RKO (cell line): ENCODE data around the gene SLITRK2.
A peak's percentile ranks its signal among the peaks of the same experiment; 100 is the strongest.

ENCODE experiments used
- DNase-seq: peaks from one replicate; pipeline ENCODE4 v3.0.0-alpha.2; 2016; ENCODE audit warnings: low spot score

Gene SLITRK2

GRCh38 chrX:145817331-145818185 lies at the start of gene SLITRK2:
Gene SLITRK2, plus strand, starts transcription at chrX:145817829. Its CDS starts 4,597 bp downstream, at chrX:145822426.
- DNase-seq = no peak

GRCh38 chrX:145773006-145773405 lies 44.6 kb upstream of the SLITRK2 start:
- no peak for DNase-seq

DNA sequence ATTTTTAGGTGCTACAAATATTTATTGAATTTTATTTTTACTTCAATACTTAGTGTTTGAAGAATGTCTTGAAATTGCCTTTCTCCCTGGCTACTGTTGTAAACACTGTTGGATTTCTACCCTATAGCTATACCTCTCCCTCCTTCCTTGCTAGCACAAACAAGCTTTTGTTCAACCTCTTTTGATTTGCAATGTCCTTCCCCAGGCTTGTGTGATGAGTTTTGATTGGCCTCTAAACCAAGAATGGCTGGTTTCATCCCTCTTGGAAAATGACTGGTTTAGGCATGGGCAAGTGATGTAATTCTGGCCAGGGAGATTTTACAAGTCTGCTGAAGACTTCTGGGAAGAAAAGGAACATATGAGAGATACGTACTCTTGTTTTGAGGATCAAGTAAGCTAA lies 25.3 kb upstream of the SLITRK2 start:
- DNase-seq = no peak

DNA sequence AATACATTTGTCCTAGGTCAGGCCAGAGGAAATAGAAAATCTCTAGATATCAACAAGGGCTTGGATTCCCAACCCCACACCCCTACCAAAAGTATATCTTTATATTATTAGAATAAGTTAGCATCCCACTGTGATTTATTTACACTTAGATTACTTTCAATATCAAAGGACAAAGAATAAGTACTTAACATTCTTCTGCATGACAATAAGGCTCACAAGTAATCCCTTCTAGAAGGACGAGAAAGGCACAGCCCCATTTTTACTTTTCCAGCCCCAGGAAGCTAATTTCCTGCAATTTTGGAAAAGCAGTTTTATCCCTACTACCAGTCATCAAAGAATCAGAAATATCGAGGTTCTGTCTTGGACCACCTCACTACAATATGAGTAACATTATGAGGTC lies 14.1 kb upstream of the SLITRK2 start:
- no peak for DNase-seq

DNA sequence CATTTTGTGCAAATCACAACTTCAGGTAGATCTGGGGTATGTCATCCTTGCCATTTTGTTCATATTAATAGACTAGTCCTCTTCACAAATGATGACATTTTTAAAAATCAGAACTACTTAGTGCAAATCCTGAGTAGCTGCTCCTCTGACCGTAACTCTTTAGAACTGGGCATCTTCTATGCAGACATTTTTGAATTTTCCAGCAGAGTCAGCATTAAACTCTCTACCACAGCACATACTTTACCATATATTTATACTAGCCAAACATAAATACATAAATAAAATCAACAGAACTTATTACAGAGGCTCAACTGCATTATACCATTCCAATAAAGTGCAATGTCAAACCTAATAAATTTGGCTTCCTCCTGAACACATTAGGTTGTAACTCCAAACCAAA lies 4.5 kb upstream of the SLITRK2 start:
- DNase-seq = no peak

DNA sequence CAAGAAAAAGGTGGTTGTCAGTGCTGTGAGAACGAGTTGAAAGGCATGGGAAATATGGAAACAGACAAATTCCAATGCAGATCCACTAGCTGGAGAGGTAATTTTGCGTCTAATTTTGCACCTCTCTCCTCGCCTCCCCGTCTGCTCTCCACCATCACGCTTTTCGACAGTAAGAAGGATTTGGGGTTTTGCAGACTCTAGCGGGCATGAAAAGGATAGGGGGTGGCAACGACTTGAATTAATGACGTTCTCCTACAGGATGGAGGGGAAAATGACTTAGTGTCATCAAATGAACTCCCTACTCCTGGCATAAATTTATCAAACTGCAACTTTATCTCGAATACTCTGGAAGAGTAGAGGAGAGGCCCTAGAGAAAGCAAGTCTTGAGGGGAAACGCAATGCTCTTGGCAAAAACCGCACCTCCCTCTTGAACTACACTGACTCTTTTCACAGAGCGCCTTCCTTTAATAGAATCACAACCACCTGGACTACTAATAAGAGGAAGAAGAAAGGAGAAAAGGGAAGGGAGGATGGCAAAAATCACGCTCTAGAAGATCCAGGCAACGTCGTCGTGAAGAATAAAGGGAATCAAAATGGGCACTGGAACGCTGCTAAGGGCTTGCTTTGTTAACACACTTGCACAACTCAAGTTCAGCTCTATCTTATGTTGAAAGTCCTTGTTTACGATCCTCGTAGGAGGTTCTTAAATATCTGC lies 871 bp upstream of the SLITRK2 start:
- no peak for DNase-seq

GRCh38 chrX:145818186-145819113 lies 821 bp downstream of the SLITRK2 start:
- no peak for DNase-seq

DNA sequence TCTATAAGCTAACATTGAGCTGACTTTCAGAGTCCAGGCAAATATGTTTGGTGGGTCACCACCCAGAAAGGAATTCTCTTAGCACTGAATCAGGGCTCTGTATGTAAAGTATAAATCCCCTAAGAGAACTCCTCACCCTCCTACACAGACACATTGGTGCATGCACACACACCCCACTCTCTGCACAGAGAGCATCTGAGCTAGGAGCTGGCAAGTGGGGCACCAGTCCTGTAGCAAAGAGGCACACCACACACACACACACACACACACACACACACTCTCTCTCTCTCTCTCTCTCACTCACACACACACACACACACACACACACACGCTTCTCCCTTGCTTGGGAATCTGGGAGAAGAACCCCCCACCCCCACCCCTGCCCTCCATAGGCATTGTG lies 3.2 kb downstream of the SLITRK2 start:
- DNase-seq = no peak

- no peak for DNase-seq
These were observed 3.8 kb downstream of the SLITRK2 start for GRCh38 chrX:145821291-145821897.

DNA sequence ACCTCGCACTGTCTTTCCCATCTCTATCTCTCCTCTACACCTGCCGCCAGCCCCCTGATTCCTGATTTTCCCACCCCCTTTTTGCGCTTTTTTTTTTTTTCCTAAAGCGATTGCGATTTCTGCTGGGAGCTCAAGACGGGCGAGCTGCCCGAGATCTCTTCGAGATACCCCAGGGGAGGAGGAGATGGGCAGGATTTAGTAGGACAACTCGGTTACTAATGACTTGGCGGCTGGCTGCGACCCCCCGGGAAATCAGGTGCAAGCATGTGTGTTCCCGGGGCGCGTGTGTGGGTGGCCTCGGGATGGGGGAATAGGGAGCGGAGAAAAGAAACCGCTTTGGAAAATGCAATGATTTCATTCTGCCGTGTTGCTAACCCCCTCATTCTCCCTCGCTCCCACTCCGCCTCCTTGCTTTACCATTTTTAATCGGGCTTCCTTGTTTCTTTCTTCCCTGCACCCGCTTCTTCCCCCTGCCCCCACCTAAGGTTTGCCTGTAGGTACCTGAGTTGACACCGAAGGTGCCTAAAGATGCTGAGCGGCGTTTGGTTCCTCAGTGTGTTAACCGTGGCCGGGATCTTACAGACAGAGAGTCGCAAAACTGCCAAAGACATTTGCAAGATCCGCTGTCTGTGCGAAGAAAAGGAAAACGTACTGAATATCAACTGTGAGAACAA lies 4.4 kb downstream of the SLITRK2 start:
- no peak for DNase-seq

- DNase-seq = no peak
These were observed 5.5 kb downstream of the SLITRK2 start for GRCh38 chrX:145823132-145823531.

GRCh38 chrX:145825896-145826295 lies 8.3 kb downstream of the SLITRK2 start:
- DNase-seq = peak; percentile 34

DNA sequence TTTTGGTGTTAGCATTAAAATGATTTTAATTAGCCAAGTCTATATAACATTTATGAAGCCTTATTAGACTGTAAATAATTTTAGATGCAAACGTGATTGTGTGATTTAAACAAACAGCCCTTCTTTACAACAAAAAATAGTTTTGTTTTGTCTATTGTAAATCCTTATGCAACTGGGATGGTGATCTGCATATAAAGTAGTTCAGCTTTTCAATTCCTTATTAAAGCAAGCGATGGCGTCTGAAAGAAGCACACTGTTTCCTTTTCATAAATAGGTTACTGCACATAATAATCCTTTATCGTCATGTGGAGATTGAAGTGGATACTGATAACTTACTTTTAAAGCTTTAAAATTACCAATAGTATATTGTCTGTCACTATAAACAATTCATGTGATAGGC lies 8.8 kb downstream of the SLITRK2 start:
- DNase-seq = no peak

GRCh38 chrX:145832796-145833195 lies 15.2 kb downstream of the SLITRK2 start:
- DNase-seq = no peak

DNA sequence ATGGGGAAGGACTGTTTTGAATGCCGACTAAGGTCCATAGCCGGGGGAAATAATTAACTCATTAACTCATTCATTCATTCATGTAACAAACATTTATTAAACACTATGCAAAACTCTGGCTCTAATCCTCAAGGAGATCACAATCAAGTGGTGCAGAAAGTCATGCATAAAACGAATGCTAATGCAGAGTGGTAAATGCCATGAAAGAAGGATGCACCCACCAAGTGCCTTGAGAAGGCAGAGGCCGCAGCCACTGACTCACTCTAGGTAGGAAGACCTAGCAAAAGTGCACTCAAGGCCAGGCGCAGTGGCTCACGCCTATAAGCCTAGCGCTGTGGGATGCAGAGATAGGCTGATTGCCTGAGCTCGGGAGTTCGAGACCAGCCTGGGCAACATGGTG lies 22.9 kb downstream of the SLITRK2 start:
- no peak for DNase-seq

- no peak for DNase-seq
These were observed 25.7 kb downstream of the SLITRK2 start for GRCh38 chrX:145843146-145843904.

GRCh38 chrX:145844886-145845285 lies 27.3 kb downstream of the SLITRK2 start:
- no peak for DNase-seq

DNA sequence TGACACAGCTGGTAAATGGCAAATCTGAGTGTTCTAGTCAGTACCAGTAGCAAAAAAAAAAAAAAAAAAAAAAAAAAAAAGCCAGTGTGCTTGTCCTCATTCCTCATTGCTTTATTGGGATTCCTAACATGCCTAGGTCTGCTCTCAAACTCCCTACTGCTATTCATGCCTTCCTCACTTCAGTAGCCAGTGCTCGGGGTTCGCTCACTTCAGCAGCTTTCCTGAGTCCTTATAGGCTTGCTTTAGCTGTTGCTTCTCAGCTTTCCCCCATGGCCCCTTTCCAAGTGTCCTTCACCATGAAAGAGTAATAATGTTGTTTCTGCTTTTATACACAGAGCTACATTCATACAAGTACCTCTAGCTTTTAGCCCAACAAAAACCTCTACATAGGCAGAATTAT lies 30.8 kb downstream of the SLITRK2 start:
- no peak for DNase-seq

GRCh38 chrX:145848857-145849256 lies 31.2 kb downstream of the SLITRK2 start:
- DNase-seq = no peak

DNA sequence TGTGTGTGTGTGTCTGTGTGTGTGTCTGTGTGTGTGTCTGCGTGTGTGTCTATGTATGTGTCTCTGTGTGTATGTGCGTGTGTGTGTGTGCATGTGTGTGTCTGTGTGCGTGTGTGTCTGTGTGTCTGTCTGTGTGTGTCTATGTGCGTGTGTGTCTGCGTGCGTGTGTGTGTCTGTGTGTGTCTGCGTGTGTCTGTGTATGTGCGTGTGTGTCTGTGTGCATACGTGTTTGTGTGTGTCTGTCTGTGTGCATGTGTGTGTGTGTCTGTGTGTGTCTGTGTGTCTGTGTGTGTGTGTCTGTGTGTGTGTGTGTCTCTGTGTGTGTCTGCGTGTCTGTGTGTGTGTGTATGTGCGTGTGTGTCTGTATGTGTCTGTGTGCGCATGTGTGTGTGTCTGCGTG lies 35.6 kb downstream of the SLITRK2 start:
- no peak for DNase-seq

DNA sequence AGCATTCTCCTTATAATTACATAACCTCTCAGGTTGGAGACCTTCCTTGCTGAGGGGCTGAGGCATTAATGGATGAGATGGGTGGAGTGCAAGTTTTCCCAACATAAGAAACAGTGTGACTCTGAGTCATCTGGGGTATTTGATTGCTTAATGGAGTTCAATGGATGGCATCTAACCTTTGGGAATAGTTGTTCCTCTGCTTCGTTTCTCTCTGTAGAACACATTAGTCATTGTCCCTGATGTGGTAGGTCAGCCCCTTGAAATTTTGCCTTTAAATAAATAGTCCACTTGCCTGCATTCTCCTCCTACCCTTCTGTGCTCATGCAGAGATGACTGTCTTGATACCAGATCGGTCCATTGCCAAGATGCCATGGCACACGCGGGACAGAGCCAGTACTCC lies 38.6 kb downstream of the SLITRK2 start:
- DNase-seq = no peak
